ENCODE measurements around the gene GSE1.

GRCh38 chr16:85697431-85697830, 84.3 kb downstream of the GSE1 start:
- no peak for TF ChIP-seq CTCF (IDR thresholded peaks at IDR 0.05)
- TF ChIP-seq POLR2AphosphoS5 (IDR thresholded peaks at IDR 0.05; ENCODE audit: insufficient read depth in 1 of 2, low read depth in 1 of 2): no peak
